ENCODE data around the gene BAK1. TPM values are rescaled to one million over a fixed set of nuclear protein-coding genes. Genes with fewer than 3 reads are reported as not detected.
A peak's percentile ranks its signal among the peaks of the same experiment; 100 is the strongest.

BAK1 gene
- total RNA-seq, 2 donors from 2014 or later = 2.3 to 5.7 TPM

DNA sequence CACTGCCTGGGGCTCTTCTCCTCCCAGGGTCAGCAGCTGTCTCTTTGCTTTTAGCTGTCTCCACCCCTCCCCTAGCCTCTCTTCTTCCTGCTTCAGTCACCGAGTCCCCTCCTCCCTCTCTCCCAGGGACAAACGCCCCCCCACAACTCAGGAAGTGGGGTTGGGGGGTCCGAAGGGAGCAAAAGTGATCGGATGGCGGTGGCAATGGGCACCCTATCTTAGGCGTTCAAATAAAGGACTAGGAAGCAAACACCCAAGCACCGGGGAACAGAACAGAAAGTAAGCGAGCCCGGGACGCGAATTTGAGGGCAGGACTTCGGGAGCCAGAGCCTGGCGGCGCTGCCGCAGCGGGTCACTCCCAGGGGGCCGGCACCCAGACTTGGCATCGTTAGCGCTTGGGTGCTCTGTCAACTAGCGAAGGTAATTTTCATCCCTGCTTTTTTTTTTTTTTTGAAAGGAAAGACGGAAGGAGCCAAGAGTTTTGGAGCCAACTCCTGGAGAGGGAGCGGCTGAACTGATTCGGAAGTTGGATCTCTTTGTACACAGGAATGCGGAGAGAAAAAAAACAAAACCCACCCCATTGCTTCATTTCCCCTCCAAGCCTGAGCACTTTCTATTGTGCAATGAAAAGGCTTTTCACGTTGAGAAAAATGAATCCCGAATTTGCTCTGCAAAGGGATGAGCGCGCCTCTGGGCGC, 40.2 kb upstream of the BAK1 start:
- peak overlapping the region in 1 of 2 donors; percentile 14 for H3K4me3 ChIP-seq
- peaks cover 26% of the 10 kb centered on the region for H3K4me1 ChIP-seq
- intact Hi-C loops (cut with DNase I) = no loop called here
- WGBS, 2 donors = 1% methylated on average over 19 to 29 of the region's 29 CpGs
- peak overlapping the region; percentile 61 to 84 (median 70) for H3K27ac ChIP-seq
- ATAC-seq = peak; percentile 47
- TF ChIP-seq, protein P1, sequence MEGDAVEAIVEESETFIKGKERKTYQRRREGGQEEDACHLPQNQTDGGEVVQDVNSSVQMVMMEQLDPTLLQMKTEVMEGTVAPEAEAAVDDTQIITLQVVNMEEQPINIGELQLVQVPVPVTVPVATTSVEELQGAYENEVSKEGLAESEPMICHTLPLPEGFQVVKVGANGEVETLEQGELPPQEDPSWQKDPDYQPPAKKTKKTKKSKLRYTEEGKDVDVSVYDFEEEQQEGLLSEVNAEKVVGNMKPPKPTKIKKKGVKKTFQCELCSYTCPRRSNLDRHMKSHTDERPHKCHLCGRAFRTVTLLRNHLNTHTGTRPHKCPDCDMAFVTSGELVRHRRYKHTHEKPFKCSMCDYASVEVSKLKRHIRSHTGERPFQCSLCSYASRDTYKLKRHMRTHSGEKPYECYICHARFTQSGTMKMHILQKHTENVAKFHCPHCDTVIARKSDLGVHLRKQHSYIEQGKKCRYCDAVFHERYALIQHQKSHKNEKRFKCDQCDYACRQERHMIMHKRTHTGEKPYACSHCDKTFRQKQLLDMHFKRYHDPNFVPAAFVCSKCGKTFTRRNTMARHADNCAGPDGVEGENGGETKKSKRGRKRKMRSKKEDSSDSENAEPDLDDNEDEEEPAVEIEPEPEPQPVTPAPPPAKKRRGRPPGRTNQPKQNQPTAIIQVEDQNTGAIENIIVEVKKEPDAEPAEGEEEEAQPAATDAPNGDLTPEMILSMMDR (IDR thresholded peaks at IDR 0.05) = no peak
- peak in 2 of 3 donors; percentile 37 to 38 for TF ChIP-seq POLR2A (IDR thresholded peaks at IDR 0.05)
- no peaks in the 10 kb centered on the region for H3K36me3 ChIP-seq (replicated peaks in 1 of 2; ENCODE audit: insufficient read depth in 1 of 2, low read depth in 2 of 2)
- H3K9me3 ChIP-seq = no peaks in the 10 kb centered on the region
- H3K27me3 ChIP-seq = no peaks in the 10 kb centered on the region
- DNase-seq = peak; percentile 49 to 66 (median 56)

DNA sequence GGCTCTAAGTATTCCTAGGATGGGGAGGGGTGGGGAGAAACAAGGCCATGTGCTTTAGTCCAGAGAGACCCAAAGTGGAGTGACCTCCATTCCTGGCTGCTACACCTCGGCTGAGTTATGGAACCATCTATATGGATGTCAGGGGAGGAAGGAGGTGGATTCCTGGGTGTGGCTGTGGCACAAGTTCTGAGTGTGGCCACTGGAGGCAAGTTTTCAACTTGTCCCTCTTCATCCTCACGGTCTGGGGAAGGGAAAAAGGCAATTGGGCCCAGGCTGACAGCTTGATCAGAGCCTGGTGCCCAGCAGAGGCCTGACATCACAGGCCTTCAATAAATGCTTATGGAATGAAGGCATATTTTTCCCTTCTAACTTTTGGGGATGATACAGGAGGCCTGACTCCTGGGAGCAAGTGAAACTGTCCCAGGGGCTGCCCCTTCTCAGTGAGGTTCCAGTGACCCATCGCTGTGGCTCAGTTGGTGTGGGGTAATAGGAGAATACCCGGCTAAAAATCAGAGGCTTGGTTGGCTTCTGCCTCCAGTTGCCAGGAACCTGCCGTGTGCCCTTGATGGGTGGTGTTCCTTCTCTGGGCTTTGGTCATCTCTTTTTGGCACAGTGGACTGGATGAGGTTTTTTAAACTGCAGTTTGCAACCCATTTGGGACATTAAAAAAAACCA, 39.2 kb upstream of the BAK1 start:
- no peak for DNase-seq
- no peak for ATAC-seq
- Histone ChIP-seq H3K27ac (no peak overlapping the region), H3K9me3 (no peaks in the 10 kb centered on the region), H3K36me3 (replicated peaks in 1 of 2; ENCODE audit: insufficient read depth in 1 of 2, low read depth in 2 of 2) (no peaks in the 10 kb centered on the region), H3K4me3 (no peak overlapping the region), H3K27me3 (no peaks in the 10 kb centered on the region), H3K4me1 (peaks cover 26% of the 10 kb centered on the region)
- WGBS, 2 donors = 37 to 61% methylated on average over 4 to 5 of the region's 5 CpGs
- intact Hi-C loops (cut with DNase I) = no loop called here
- TF ChIP-seq, protein P1 (IDR thresholded peaks at IDR 0.05) = no peak
- no peak for TF ChIP-seq POLR2A (IDR thresholded peaks at IDR 0.05)

DNA sequence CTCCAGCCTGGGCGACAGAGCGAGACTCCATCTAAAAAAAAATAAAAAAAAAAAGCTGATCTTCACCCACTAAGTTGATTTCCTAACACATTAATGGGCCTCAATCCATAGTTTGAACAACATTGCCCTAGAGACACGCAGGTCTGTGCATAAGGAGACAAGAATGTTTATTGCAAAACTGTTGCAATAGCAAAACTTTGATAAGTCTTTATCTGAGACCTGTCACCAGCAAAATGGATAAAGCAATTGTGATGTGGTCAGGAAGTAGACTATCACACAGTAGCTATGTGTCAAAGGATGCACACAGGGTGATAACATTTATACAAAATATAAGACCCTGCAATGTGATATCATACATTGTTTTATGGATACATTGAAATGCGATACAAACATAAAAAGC, 36.8 kb upstream of the BAK1 start:
- no peaks in the 10 kb centered on the region for H3K9me3 ChIP-seq
- ATAC-seq (no peak), DNase-seq (no peak)
- H3K4me1 ChIP-seq = peaks cover 14% of the 10 kb centered on the region
- H3K36me3 ChIP-seq (replicated peaks in 1 of 2; ENCODE audit: insufficient read depth in 1 of 2, low read depth in 2 of 2) = no peaks in the 10 kb centered on the region
- no peaks in the 10 kb centered on the region for H3K27me3 ChIP-seq
- intact Hi-C loops (cut with DNase I) = no loop called here
- no peak for TF ChIP-seq POLR2A (IDR thresholded peaks at IDR 0.05)
- TF ChIP-seq, protein P1 (IDR thresholded peaks at IDR 0.05) = no peak
- 89% methylated on average over 4 of the region's 4 CpGs; no CpG with 5 or more reads in 1 of the 2 donors for WGBS, 2 donors
- H3K27ac ChIP-seq = no peak overlapping the region
- no peak overlapping the region for H3K4me3 ChIP-seq

DNA sequence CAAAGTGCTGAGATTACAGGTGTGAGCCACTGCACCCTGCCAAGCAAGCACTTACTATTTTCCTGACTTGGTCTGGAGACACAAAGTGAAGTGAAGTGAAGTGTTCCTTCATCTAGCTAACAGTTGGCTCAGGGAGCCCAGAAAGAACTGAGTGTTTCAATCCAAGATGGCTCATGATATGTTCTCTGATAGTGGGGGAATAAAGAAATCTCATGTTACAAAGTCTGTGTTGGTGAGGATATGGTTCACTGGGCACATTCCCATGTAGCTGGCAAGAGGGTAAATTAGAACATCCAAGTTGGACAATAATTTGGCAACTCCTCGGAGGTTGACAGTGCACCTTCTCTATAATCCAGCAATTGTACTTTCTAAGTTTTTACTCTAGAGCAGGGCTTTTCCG, 36.0 kb upstream of the BAK1 start:
- Histone ChIP-seq H3K9me3 (no peaks in the 10 kb centered on the region), H3K27me3 (no peaks in the 10 kb centered on the region), H3K4me1 (peaks cover 12% of the 10 kb centered on the region), H3K36me3 (replicated peaks in 1 of 2; ENCODE audit: insufficient read depth in 1 of 2, low read depth in 2 of 2) (no peaks in the 10 kb centered on the region), H3K27ac (no peak overlapping the region), H3K4me3 (no peak overlapping the region)
- WGBS, 2 donors = 73% methylated on average over 2 of the region's 2 CpGs; no CpG with 5 or more reads in 1 of the 2 donors
- ATAC-seq = no peak
- intact Hi-C loops (cut with DNase I) = no loop called here
- no peak for DNase-seq
- no peak for TF ChIP-seq POLR2A (IDR thresholded peaks at IDR 0.05)
- TF ChIP-seq, protein P1 (IDR thresholded peaks at IDR 0.05) = no peak
